HG02884 (cell line): Measurements from ENCODE around the gene SRSF11.

ENCODE experiments used
- ATAC-seq: cut with Tn5 transposase; IDR thresholded peaks from one replicate; pipeline ENCODE4 v1.9.1; 2021; ENCODE audit warnings: mild to moderate bottlenecking, moderate library complexity; ENCODE audit not compliant: unreplicated experiment

Gene SRSF11

DNA sequence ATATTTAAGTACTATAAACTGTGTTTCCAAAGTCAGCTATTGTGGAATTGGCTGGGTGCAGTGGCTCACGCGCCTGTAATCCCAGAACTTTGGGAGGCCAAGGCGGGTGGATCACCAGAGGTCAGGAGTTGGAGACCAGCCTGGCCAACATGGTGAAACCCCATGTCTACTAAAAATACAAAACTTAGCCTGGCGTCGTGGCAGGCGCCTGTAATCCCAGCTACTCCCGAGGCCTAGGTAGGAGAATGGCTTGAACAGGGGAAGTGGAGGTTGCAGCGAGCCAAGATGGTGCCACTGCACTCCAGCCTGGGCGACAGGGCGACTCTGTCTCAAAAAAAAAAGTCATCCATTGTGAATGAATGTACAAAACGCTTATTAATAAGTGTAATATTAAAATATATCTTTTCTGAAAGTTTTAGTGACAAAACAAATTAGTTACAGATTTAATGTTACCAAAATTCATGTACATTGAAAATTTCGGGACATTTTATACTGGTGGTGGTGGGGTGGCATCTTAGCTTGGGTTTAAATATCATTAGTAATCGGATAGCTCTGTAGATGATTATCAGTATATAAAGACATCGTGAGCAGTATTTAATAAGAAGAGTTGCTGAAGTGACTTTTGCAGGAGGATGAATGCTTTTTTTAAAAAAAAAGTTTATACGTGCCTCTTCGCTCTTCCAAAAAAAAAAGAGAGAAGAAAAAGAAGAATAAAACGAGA lies 503 bp upstream of the SRSF11 start:
- ATAC-seq, result peak; percentile 2

- ATAC-seq, result no peak
These were observed 1.6 kb downstream of the SRSF11 start for GRCh38 chr1:70222716-70223235.

- ATAC-seq, result no peak
These were observed 3.8 kb downstream of the SRSF11 start for GRCh38 chr1:70224954-70225353.

GRCh38 chr1:70227439-70227838 lies 6.3 kb downstream of the SRSF11 start:
- ATAC-seq, result no peak

GRCh38 chr1:70228670-70229069 lies 7.5 kb downstream of the SRSF11 start:
- no peak for ATAC-seq

- no peak for ATAC-seq
These were observed 10.3 kb downstream of the SRSF11 start for GRCh38 chr1:70231475-70231874.

GRCh38 chr1:70234733-70235132 lies 13.6 kb downstream of the SRSF11 start:
- ATAC-seq, result no peak

- no peak for ATAC-seq
These were observed 18.8 kb downstream of the SRSF11 start for GRCh38 chr1:70239940-70240339.

GRCh38 chr1:70247122-70247521 lies 25.9 kb downstream of the SRSF11 start:
- no peak for ATAC-seq

DNA sequence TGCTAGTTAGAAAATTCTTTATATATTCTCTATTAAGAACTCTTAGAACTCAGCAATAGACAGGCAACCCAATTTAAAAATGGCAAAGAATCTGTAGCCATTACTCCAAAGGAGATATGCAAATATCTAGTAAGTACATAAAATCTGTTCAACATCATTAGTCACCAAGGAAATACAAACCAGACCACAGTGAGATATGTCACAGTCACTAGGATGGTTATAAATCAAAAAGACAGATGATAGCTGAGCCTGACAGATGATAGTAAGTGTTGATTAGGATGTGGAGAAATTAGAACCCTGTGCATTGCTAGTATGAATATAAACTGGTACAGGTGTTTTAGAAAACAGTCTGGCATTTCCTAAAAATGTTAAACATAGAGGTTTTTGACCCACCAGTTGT lies 26.6 kb downstream of the SRSF11 start:
- no peak for ATAC-seq

DNA sequence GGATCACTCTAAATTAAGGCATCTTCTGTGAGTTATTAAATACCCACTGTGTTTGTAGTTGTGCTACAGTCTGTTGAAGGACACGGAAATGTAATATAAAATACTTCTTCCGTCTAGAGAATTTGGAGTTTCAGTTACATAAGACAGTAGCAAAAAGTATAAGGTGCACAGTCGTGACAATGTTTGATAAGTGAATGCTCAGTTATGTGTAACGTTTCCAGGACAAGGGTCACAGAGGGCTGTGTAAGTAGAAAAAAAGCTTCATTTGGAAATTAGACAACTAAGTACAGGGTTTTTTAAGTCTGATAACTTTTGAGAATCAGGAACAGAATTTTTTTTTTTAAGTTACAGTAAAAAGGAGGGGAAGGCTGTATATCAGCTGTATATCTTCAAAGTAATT lies 27.5 kb downstream of the SRSF11 start:
- ATAC-seq, result no peak

DNA sequence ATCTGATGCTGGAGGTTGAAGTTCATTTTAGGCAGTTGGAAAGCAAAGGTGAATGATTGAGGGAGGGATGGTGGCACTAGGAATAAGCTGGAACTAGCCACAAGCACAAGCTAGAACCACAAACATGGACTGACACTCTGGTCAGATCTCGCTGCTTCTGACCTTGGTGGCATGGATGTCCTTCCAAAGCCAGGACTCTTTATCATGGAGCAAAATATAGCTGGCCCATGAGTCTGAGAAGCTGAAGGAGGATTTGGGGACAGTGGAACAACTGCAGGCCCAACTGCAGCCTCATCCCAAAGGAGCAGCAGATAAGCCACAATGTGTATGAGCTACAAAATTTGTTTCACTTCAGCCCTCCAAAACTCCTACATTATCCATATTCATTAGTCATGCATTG lies 35.5 kb downstream of the SRSF11 start:
- ATAC-seq, result no peak

GRCh38 chr1:70264839-70265238 lies 43.7 kb downstream of the SRSF11 start:
- no peak for ATAC-seq

DNA sequence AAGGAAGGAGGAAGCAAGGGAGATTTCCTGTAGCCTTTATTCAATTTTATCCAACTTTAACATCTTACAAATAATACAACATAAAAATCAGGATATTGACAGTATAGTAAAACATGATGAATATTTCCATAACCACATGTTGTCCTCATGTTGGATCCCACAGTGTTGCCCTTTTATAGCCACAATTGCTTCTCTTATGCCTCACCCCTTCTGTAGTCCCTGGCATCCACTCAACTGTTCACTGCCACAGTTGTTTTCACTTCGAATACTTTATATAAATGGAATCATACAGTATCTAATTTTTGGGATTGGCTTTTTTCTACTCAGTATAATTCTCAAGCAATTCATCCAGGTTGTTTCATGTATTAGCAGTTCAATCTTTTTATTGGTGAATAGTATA lies 44.8 kb downstream of the SRSF11 start:
- ATAC-seq, result no peak

DNA sequence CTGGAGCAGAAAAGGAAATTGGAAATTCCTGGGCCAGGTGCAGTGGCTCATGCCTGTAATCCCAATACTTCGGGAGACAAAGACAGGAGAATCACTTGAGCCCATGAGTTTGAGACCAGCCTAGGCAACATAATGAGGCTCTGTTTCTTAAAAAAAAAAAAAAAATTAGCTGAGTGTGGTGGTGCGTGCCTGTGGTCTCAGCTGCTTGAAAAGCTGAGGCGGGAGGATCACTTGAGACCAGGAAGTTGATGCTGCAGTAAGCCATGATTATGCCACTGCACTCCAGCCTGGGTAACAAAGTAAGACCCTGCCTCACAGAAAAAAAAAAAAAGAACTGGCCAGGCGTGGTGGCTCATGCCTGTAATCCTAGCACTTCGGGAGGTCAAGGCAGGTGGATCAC lies 56.7 kb downstream of the SRSF11 start:
- no peak for ATAC-seq

GRCh38 chr1:70278710-70279109 lies 57.5 kb downstream of the SRSF11 start:
- no peak for ATAC-seq

DNA sequence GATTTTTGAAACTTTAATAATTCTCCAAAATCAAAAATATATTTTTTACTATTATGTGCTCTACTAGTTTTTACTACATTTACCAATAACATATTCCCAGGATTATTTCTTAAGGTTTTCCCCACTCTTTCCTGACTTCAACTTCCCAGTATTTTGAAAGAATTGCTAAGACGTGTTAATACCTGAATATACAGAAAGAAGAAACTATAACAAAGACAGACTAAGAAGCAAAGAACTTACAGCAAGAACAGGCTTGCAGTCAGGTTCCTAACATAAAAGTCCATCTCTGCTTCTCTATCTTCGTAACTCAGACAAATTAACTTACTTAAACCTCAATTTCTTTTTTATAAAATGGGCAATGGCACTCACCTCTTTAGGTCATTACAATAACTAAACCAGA lies 63.2 kb downstream of the SRSF11 start:
- ATAC-seq, result no peak

DNA sequence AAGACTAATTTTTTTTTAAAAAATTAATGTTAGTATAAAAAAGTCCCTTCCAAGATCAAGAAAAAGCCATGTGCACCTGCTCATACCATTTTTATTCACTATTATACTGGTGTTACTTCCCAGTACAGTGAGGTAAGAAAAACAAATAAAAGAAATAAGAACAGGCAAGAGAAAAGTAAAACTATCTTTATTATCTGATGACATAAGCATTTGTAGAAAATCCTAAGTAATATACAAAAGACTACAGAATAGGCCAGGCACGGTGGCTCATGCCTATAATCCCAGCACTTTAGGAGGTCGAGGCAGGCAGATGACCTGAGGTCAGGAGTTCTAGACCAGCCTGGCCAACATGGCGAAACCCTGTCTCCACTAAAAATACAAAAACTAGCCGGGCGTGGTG lies 65.3 kb downstream of the SRSF11 start:
- no peak for ATAC-seq

- no peak for ATAC-seq
These were observed 67.0 kb downstream of the SRSF11 start for GRCh38 chr1:70288166-70288565.

GRCh38 chr1:70290218-70290617 lies 69.0 kb downstream of the SRSF11 start:
- ATAC-seq, result no peak

DNA sequence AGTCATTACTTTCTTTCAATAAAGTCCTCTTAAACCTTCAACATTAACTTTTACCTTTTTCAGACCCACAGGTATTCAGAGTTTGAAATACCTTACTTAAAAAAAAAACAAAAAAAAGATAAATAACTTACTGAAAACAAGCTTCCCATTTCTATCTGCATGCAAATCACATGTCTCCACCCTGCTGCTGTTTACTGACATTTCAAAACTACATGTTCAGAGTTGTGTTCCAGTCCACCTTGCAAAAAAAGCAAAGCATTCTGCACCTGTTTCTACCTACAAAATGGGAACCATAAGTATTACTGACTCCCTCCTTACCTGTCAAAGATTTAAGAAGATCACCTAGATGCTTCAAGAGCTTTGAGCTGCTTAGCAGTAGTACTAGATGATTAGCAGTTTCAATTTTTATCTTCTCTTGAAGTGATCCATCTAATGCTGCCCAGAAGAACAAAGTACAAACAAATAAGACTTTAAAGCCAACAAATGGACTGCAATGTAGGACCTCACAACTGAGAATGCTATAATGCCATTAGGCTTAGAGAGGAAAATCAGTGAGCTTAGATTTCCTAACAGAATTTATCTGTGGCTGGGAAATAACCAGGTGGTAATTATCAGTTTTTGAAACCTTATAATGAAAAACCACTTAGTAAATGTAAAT lies 72.1 kb downstream of the SRSF11 start:
- ATAC-seq, result no peak

DNA sequence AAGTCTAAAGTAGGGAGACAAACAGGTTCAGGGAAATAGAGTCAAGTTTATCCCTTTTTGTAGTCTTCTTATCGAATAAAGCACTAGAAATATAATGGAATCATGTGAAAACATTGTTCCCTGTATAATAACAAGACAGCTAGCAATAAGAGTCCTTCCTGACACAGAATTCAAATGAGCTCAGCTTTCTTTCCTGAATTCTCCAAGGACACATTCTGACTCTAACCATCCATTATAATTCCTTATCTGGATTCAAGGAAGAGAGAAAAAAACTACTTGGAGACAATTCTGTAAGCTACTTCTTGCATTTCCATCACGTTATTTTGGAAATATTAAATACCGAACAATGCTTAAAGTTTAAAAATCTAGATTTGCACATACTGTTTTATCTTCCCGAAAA lies 74.6 kb downstream of the SRSF11 start:
- no peak for ATAC-seq

GRCh38 chr1:70299472-70299871 lies 78.3 kb downstream of the SRSF11 start:
- ATAC-seq, result no peak
